Measurements from ENCODE around the gene CR1L. TPM values are rescaled to one million over a fixed set of nuclear protein-coding genes. Genes with fewer than 3 reads are reported as not detected.

CR1L gene
- total RNA-seq, 4 donors from 2014 or later = 0.22 TPM; not detected in 3

DNA sequence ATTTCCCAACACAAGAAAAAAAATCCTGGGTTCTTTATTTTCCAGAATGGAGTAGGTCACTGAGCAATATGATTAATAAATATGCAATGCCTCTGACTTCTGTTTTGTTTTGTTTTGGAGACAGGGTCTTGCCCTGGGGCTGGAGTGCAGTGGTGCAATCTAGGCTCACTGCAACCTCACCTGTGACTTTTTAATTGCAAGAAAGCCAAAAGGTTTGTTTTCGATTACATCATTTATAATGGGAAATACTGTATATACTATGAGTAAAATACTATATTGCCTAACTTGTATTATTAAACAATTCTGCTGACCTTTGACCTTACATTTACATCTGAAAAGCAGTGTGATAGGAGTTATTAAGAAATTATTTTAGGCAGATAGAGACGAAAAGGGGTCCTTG, 95.3 kb downstream of the CR1L start:
- Histone ChIP-seq H3K27ac (no peak overlapping the region), H3K27me3 (no peaks in the 10 kb centered on the region), H3K9me3 (no peaks in the 10 kb centered on the region), H3K4me1 (no peaks in the 10 kb centered on the region), H3K36me3 (no peaks in the 10 kb centered on the region), H3K4me3 (replicated peaks in 1 of 3) (no peak overlapping the region)
- no peak for TF ChIP-seq POLR2A (IDR thresholded peaks at IDR 0.05)
- TF ChIP-seq, protein P1, sequence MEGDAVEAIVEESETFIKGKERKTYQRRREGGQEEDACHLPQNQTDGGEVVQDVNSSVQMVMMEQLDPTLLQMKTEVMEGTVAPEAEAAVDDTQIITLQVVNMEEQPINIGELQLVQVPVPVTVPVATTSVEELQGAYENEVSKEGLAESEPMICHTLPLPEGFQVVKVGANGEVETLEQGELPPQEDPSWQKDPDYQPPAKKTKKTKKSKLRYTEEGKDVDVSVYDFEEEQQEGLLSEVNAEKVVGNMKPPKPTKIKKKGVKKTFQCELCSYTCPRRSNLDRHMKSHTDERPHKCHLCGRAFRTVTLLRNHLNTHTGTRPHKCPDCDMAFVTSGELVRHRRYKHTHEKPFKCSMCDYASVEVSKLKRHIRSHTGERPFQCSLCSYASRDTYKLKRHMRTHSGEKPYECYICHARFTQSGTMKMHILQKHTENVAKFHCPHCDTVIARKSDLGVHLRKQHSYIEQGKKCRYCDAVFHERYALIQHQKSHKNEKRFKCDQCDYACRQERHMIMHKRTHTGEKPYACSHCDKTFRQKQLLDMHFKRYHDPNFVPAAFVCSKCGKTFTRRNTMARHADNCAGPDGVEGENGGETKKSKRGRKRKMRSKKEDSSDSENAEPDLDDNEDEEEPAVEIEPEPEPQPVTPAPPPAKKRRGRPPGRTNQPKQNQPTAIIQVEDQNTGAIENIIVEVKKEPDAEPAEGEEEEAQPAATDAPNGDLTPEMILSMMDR (IDR thresholded peaks at IDR 0.05) = no peak
- intact Hi-C loops (cut with DNase I) = no loop called here
- DNase-seq = no peak
- WGBS, 2 donors = 89 to 92% methylated on average over 2 of the region's 2 CpGs

- no peak for DNase-seq
- no peak for TF ChIP-seq POLR2A (IDR thresholded peaks at IDR 0.05)
- TF ChIP-seq, protein P1 (IDR thresholded peaks at IDR 0.05) = no peak
- no peaks in the 10 kb centered on the region for H3K9me3 ChIP-seq
- H3K4me1 ChIP-seq = no peaks in the 10 kb centered on the region
- no peak overlapping the region for H3K4me3 ChIP-seq (replicated peaks in 1 of 3)
- 85 to 96% methylated on average over 3 of the region's 3 CpGs for WGBS, 2 donors
- H3K36me3 ChIP-seq = no peaks in the 10 kb centered on the region
- intact Hi-C loops (cut with DNase I) = no loop called here
- H3K27ac ChIP-seq = no peak overlapping the region
- H3K27me3 ChIP-seq = no peaks in the 10 kb centered on the region
These were observed 98.1 kb downstream of the CR1L start for GRCh38 chr1:207742850-207743555.

- intact Hi-C loops (cut with DNase I) = no loop called here
- TF ChIP-seq POLR2A (IDR thresholded peaks at IDR 0.05) = no peak
- TF ChIP-seq, protein P1 (IDR thresholded peaks at IDR 0.05) = no peak
These were observed 99.1 kb downstream of the CR1L start for GRCh38 chr1:207744000-207744534.

GRCh38 chr1:207745285-207745684, 100.4 kb downstream of the CR1L start:
- TF ChIP-seq, protein P1 (IDR thresholded peaks at IDR 0.05) = no peak
- no peak for TF ChIP-seq POLR2A (IDR thresholded peaks at IDR 0.05)
- H3K4me3 ChIP-seq (replicated peaks in 1 of 3) = no peak overlapping the region
- 78 to 93% methylated on average over 1 of the region's 1 CpG for WGBS, 2 donors

More at GRCh38 chr1:207744000-207744534, 99.1 kb downstream of the CR1L start:
- no peak for DNase-seq
- no peak overlapping the region for H3K27ac ChIP-seq
- H3K4me3 ChIP-seq (replicated peaks in 1 of 3) = no peak overlapping the region
- WGBS, 2 donors = 86 to 89% methylated on average over 4 of the region's 4 CpGs
- no peaks in the 10 kb centered on the region for H3K36me3 ChIP-seq
- no peaks in the 10 kb centered on the region for H3K9me3 ChIP-seq
- H3K4me1 ChIP-seq = no peaks in the 10 kb centered on the region
- no peaks in the 10 kb centered on the region for H3K27me3 ChIP-seq

More at GRCh38 chr1:207745285-207745684, 100.4 kb downstream of the CR1L start:
- Histone ChIP-seq H3K27ac (no peak overlapping the region), H3K9me3 (no peaks in the 10 kb centered on the region), H3K36me3 (no peaks in the 10 kb centered on the region), H3K4me1 (peaks cover 3 to 5% of the 10 kb centered on the region in 2 donors), H3K27me3 (no peaks in the 10 kb centered on the region)
- DNase-seq = no peak
- intact Hi-C loops (cut with DNase I) = no loop called here
